Renal cortex interstitium (tissue), 15 donors: ENCODE results near the gene PDILT. TPM values are rescaled to one million over a fixed set of nuclear protein-coding genes. Genes with fewer than 3 reads are reported as not detected.
"Not testable (repeated sequence)": the region's sequence is repeated elsewhere in the genome, so short reads cannot be mapped to it uniquely, and the experiment has no call there.

Experiments used
- DNase-seq, 11 donors: peaks; one replicate each; pipeline ENCODE4 v3.0.0-alpha.2; 2013; ENCODE audit warnings: low read depth in 9 of 11, low spot score in 4 of 11; ENCODE audit errors: extremely low read depth in 1 of 11
- long read RNA-seq, 16 experiments: transcript quantifications; one replicate each; lab custom pipeline, GENCODE V29; 2026
- polyA plus RNA-seq, 3 donors: library from polyadenylated mRNA; unstranded; fragments of 120-200 nt; gene quantifications; one replicate each; pipeline ENCODE4 v1.2.1, GENCODE V29; 2013; ENCODE audit not compliant: insufficient read length in 3 of 3

Gene PDILT, protein sequence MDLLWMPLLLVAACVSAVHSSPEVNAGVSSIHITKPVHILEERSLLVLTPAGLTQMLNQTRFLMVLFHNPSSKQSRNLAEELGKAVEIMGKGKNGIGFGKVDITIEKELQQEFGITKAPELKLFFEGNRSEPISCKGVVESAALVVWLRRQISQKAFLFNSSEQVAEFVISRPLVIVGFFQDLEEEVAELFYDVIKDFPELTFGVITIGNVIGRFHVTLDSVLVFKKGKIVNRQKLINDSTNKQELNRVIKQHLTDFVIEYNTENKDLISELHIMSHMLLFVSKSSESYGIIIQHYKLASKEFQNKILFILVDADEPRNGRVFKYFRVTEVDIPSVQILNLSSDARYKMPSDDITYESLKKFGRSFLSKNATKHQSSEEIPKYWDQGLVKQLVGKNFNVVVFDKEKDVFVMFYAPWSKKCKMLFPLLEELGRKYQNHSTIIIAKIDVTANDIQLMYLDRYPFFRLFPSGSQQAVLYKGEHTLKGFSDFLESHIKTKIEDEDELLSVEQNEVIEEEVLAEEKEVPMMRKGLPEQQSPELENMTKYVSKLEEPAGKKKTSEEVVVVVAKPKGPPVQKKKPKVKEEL
- polyA plus RNA-seq = under 1 TPM in 1 of 3 donors, not detected in 2; 0.11 TPM
- long read RNA-seq, donor 1 = 0 reads
- long read RNA-seq, donor 2 = 0 reads
- long read RNA-seq, donor 3 = 0 reads
- long read RNA-seq, donor 4 = 0 reads
- long read RNA-seq, donor 5 = 0 reads
- long read RNA-seq, donor 6 = 0 reads
- long read RNA-seq, donor 7 = 0 reads
- long read RNA-seq, donor 8 = 0 reads
- long read RNA-seq, donor 9 = 0 reads
- long read RNA-seq, donor 10 = 0 reads
- long read RNA-seq, donor 11 = 0 reads
- long read RNA-seq, donor 12 = 0 reads
- long read RNA-seq, donor 13 = 0 reads
- long read RNA-seq, donor 14 = 0 reads
- long read RNA-seq, donor 15 = 0 reads
- long read RNA-seq, donor 16 = 0 reads

DNA sequence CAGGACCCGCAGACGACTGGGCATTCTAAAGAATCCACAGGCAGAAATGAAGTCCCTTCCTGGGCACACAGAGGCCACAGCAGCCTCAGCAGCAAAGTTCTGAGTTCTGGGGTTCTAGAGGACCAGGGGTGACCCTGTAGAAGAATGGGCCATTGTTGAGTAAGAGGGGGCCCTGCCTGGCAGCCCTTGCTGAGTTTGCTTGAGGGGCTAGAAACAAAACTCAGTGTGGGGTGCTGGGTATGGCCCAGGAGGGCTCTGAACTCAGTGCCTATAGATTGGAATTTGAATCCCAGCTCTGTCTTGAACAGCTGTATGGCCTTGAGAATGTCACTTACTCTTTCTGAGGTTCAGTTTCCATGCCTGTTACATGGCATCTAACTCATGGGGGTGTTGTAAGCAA lies at the start of gene PDILT:
PDILT (minus strand) TSS at position 101 of the 400 bp plus-strand sequence. CDS start 5,437 bp downstream, outside the sequence.
- no peak for DNase-seq

DNA sequence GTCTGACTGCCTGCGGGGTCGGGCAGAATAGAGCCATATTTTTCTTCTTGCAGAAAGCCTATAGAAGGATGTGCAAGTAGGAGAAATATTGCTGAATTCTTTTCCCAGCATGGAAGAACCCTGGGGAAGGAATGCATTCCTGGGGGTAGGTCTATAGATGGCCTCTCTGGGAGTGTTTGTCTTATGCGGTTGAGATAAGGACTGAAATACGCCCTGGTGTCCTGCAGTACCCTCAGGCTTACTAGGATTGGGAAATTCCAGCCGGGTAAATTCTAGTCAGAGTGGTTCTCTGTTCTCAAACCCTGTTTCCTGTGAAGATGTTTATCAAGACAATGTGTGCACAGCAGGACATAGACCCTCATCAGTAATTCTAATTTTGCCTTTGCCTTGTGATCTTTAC lies 49.1 kb upstream of the PDILT start:
- DNase-seq = not testable (repeated sequence)

DNA sequence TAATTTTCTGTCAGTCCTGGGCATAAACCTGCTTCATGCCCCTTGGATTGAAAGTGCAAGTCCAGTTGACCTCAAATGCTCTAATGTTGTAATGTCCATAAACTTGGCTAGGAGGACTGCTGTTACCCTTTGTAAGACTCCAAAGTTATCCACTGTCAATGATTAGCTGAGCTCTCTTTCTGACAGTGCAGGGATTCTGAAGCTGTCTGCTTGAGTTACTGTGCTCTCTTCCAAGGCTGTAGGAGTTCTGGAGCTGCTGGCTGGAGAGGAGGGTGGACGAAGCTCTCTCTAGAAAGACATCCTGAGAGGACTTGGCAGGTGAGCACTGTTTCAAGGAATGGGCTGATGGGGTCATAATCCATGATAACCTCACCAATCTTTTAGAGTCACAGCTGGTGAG lies 46.8 kb upstream of the PDILT start, which contains the start of gene ACSM2A:
ACSM2A (plus strand) TSS at position 158 of the 400 bp plus-strand sequence. CDS start 8,594 bp downstream, outside the sequence.
- DNase-seq = not testable (repeated sequence)

DNA sequence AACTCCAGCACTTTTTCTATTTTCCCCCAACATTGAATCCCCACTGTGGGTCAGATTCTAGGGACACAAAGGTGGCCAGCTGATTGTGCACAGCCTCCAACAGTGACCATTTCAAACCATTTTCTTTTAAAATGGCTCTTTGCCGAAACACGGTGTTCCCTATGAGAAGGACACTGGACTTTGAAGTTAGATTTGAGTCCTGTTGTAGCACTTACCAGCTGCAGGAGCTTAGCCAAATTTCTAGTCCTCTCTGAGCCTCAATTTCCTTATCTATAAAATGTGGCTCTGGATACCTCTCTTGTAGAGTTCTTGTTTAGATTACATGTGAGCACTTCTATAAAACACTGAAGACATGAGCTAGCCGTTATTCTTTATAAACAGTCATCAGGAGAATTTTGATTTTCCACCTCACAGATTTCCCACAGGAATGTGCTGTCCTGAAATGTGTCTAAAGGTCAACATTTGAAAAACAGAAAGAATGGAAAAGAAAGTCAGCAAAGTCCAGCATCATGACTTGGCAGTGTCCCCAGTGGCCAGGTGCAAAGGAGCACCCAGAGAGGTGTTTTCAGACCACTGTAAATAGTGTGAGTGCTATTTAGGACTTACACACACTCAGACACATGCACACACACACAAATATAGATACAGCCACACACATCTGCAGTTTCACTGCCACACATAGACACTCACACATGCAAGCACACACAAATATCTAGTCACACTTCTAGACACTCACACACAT lies 42.3 kb upstream of the PDILT start:
- not testable (repeated sequence) for DNase-seq

DNA sequence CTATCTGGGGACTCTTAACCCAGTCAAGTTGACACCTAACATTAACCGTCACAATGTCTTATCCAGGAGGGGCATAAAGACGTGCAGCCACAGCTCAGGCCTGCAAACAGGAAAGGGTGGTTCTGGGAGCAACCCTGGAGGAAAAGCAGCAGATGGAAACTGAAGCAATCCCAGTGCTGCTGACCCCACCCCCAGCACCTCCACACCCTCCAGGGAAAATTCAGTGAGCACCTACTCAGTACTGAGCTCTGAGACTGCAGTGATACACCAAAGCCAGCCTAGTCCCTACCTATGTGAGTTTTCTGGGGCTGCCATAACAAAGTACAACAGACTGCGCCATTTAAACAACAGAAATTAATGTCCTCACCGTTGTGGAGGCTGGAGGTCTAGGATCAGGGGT lies 37.3 kb upstream of the PDILT start:
- DNase-seq = not testable (repeated sequence)

DNA sequence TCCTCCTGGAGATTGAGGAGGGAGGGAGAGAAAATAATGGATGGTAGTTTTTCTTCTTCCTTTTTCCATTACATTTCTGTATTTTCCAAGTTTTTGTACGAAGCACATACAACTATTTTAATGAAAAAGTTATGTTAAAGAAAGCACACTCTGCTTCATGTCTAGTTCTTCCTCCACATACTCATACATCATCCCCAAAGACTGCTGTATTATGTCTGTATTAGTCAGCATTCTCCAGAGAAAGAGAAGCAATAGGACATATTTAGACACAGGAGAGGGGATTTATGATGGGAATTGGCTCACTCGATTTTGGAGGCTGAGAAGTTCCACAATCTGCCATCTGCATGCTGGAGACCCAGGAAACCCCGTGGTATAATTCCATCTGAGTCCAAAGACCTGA lies 36.7 kb upstream of the PDILT start:
- DNase-seq = no peak

DNA sequence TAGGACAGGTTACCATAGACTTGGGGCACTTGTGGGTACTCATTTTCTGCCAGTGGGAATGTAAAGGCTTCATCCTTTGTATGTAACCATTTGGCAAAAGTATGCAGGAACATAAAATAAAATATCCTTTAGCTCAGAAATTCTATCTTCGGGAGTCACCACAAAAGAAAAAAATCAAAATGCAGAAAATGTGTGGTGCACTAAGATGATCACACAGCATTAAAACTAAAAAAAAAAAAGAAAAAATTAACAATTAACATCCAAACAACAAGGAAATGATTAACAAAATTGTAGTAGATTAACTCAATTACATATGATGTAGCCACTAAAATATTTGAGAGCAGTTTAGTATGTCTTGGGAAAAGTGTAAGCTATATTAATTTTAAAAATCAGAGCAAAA lies 36.2 kb upstream of the PDILT start:
- not testable (repeated sequence) for DNase-seq

DNA sequence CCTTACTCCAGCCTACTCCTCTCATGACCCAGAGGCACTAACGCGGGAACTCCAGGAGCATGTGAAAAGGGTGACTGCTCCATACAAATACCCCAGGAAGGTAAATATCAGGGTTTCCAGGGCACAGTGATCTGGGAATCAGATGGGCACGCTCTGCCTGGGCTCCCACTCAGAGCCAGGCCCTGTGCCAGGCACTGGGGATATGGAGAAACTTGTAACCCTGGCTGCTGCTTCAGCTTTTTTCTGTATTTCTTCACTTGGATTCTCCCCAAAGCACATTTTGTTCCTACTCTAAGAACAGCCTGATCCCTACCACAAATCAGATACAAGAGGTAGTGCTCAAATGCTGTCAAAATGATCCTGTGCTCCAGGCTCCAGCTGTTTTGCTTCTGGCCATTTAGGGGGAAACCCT lies 35.3 kb upstream of the PDILT start:
- DNase-seq = not testable (repeated sequence)

DNA sequence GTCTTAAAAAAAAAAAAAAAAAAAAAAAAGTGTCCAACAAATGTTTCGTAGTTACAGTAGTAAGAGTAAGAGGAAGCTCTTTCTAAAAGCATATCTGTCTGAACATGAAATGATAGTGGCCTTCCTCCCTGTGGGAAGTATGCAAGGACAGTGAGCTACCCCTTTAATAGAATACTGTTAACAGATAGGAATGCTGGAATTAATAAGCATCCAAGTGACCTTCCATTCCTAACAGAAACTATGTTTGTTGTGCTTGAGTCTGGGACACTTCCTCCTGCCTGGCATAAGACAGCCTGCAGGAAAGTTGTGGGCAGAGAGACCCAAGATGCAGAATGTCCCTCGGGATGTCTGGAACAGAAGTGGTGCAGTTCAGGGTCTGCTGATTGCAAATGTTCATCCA lies 34.4 kb upstream of the PDILT start:
- DNase-seq = not testable (repeated sequence)

DNA sequence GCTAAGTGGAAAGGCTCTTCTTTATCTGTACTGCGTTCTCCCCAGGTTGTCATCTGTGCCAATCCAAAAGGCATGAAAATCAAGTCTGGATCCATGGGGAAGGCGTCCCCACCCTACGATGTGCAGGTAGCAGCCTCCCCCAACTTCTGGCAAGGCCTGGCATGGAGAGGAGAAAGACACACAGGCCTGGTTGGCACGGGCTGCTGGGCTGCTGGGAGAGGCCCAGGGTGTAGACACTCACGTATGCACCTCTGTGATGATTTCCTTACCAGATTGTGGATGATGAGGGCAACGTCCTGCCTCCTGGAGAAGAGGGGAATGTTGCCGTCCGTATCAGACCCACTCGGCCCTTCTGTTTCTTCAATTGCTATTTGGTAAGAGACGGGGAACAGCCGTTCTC lies 26.4 kb upstream of the PDILT start:
- no peak for DNase-seq

DNA sequence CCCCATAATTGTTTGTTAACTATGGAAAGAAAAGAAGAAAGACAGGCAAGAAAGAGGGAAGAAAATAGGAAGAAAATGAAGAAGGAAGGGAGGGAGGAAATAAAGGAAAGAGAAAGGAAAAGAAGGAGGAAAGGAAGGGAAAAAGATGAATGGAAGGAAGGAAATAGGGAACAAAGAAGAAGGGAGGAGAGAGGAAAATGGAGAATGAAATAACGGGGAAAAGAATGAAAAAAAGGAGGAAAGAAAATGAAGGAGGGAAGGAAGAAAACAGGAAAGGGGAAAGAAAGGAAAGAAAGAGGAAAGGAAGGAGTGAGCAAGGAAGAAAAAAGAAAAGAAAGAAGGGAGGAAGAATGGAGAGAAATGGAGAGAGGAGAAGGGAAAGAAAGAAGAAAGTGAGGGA lies 25.9 kb upstream of the PDILT start:
- not testable (repeated sequence) for DNase-seq

DNA sequence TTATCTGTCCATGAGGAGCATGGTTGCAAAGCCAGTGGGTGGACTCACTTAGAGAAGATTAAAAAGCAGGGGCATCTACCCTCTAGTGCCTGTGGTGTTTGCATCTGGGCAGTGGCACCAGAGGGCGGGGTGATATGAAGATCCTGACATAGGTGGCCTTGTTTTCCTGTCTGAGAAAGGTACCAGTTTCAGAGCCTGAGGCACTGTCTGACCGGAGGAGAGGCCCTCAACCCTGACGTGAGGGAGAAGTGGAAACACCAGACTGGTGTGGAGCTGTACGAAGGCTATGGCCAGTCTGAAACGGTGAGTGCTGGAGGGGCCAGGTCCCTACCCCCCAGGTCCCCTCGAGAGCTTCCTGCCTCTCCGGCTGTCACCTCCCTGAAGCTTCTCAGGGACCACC lies 25.0 kb upstream of the PDILT start:
- not testable (repeated sequence) for DNase-seq

DNA sequence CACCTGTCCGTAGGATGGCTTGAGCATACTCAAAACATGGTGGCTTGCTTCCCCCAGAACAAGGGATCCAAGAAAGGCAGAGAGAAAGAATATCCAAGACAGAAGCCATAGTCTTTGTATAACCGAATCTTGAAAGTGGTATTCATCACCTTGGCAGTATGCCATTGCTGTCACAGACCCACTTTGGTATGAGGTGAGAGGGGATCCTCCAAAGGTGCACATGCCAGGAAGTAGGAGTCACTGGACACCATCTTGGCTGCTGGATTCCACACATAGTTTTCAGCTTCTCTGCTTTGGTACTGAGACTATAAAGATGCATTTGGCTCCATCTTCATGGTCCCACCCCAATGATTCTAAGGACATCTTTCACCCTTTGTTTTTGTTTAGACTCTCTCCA lies 22.9 kb upstream of the PDILT start:
- DNase-seq = not testable (repeated sequence)

DNA sequence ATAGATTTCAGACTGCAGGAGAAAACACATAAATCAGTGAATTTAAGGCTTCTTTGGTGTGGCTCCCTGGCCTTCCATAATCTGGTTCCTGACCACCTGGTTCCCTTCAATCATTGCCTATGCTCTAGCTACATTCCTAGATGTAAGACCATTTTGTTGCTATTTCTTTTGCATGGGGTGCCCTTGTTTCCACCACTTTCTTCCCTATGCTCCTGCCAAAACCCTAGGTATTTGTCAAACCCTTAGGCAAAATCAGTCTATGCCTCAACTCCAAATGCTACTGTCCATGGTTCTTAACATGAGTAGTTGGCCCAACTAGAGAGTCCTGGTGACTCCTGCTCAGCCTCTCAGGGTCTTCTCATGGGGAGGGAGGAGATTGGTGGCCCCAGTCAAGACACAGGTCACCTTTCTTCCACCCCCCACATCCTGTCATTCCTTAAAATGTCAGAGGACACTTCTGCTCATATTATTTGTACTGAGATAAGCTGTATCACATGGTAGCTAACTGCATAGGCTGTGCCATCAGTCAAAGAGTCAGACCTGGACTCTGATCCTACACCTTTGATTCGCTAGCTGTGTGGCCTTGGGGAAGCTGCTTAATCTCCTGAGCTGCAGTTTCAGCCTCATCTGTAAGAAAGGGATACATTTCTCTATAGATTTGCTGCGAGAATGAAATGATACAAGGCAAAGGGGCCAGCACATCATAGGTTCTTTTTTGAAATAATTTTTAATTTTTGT lies 19.8 kb upstream of the PDILT start:
- no peak for DNase-seq

DNA sequence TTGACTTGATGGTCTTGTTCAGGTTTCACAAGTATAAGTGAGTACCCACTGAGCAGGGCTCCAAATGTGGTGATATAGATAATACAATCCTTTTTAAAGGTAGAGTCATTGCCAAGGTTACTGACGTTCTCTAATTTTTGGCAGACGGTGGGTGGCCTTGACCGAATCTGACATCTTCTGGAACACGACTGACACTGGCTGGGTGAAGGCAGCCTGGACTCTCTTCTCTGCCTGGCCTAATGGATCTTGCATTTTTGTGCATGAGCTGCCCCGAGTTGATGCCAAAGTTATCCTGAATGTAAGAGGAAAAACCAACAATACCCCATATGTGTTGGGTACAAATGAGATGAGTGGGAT lies 19.2 kb upstream of the PDILT start:
- not testable (repeated sequence) for DNase-seq

DNA sequence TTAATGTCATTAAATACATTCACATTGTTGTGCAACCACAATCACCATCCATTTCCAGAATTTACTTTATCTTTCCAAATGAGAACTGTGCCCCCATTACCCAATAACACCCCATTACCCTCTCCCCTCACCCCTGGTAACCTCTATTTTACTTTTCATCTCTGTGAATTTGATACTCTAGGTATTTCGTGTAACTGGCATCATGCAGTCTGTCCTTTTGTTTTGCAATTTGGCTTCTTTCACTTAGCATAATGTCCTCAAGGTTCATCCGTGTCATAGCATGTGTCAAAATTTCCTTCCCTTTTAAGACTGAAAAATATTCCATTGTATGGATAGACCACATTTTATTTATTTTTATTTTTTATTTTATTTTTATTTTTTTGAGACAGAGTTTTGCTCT lies 17.2 kb upstream of the PDILT start:
- DNase-seq = not testable (repeated sequence)

DNA sequence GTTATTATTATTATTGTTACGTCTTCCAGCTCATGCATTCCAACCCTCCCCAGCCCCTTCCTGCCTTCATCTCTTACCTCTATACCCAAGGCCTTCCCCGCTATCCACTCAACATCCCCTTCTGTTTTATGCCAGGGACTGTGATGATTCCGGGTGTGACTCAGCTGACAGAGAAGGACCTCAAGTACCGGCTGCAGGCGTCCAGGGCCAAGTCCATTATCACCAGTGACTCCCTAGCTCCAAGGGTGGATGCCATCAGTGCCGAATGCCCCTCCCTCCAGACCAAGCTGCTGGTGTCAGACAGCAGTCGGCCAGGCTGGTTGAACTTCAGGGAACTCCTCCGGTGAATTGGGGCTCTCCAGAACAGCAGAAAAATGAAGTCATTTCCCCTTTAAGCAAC lies 14.6 kb upstream of the PDILT start:
- not testable (repeated sequence) for DNase-seq

DNA sequence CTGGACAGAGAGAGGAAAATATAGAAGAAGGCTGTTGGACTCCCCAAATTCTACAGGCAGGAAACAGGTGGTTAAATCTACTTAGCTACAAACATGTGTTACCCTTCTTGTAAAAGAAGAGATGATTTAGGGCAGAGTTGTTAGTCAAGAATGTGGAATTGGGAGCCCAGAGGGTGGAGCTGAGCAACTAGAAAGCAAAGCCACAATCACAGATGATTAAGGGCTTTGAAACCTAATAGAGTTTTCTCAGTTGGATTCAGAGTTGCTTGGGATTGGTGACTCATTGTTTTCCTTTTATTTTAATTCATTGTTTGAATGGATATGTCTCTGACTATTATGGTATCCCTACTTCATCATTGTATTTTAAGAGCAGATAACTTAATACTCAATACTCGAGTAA lies 11.0 kb upstream of the PDILT start:
- DNase-seq = no peak

DNA sequence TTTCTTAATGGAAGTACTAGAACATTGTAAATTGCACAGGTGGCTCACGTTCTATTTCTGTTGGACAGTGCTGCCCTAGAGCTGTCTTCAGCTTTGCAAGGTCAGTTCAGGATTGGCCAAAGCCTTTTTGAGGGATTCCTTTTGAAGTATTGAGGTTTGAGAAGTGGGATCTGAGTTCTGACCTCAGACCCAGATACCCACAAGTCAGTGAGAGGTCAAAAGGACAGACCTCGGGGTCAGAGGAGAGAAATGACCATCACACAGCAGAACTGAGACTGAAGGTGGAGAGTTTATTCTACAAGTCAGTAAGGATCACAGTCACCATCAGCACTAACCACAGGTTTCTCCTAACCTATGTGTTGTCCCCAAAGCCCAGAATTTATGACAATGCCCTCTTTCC lies 6.5 kb upstream of the PDILT start:
- no peak for DNase-seq
